Activated CD8-positive, alpha-beta memory T cell treated with anti-CD3 and anti-CD28 coated beads, Interleukin-2, amount 50 U/mL, for 4 hours (primary cell): ENCODE data around the gene TTYH1.

ENCODE experiments used
- DNase-seq: peaks from one replicate; pipeline ENCODE4 v3.0.0-alpha.2; 2020

The TTYH1 gene

GRCh38 chr19:54485851-54486250 is 70.6 kb downstream of the TTYH1 start:
- no peak for DNase-seq
